ENCODE results near the gene FHAD1.

Gene FHAD1

GRCh38 chr1:15326691-15327588 is 79.9 kb downstream of the FHAD1 start:
- DNase-seq (ENCODE audit: low spot score): no peak

DNA sequence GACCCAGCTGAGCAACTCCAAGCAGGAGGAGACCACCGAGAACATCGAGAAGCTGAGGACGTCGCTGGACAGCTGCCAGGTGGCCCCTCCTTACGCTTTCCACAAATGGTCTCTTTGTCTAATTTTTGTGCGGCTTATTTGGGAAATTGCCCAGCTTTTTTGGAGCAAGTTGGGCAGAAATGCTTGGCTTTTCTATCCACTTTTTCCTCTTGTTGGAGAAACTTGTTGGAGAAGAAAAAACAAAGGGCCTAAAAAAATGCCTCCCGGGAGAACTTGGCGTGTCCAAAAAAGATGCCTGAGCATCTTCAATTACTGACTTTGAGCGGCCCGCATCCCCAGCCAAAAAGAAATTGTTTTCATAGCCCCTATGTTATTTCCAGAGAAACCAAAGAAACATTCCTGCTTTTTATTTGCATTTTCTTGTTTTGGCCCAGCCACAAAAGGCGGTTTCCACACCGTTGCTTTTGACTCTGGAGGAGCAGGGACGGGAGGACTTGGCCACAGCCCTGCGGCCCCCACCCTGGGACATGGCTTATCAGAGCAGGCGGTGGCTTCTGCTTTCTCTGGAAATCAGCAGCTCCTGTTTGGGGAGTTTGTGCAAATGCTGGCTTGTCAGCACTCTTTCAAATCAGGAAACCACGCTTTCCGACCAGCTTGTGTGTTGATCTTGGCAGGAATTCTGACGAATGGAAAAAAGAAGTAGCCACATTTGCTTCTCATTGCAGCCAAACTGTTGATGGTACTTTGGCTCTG is 81.5 kb downstream of the FHAD1 start:
- no peak for DNase-seq (ENCODE audit: low spot score)

DNA sequence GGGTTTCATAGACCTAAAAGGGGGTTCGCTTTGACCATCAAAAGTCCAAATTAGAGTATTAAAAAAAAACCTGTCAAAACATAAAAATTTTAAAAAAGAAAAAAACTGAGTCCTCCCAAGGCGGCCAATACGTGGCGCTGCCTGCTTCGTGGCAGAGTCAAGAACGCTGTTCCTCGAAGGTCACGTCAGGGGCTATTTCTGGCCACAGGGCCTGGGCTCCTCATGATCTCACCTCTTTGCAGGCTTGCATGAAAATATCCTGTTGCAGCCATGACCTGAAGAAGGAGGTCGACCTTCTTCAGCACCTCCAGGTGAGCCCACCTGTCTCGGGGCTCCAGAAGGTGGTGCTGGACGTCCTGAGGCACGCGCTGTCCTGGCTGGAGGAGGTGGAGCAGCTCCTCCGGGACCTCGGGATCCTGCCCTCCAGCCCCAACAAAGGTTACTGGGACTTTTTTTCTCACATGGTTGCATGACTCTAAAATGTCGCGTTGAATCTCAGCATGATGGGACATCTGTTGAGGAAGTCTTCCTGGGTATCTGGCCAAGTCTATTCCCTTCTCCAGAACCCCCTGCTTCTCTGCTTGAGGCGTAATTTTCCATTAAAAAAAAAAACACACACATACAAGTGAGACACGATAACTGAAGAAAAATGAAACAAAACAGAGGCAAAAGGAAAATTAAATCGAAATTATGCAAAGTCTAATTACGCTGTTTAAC is 82.2 kb downstream of the FHAD1 start:
- DNase-seq (ENCODE audit: low spot score): no peak

DNA sequence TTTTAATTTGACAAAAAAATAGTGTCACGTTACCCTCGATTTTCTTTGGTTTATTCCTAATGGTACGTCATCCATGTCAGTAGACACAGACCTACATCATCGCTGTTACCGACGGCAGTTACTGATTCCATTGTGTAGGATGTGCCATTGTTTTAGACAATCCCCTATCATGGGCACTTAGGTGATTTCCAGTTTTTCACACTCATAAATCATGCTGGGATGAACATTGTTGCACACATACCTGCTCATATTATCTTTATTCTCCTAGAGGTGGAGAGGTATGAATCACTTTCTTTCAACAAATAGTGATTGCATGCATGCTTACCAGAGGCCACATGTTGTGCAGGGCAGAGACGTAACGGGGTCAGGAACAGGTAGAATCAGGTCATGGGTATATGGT is 83.0 kb downstream of the FHAD1 start:
- no peak for DNase-seq (ENCODE audit: low spot score)

DNA sequence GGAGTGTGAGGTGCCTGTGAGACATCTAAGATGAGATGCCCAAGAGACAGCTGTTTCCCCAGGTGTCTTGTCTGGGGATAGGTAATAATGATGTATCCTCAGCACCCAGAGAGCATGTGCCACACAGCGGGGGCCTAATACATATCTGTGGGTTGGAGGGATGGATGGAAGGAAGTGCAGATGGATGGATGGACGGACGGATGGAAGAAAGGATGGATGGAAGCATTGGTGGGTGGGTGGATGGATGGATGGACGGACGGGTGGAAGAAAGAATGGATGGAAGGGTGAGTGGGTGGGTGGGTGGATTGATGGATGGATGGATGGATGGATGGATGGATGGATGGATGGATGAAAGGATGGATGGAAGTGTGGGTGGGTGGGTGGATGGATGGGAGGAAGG is 84.2 kb downstream of the FHAD1 start:
- no peak for DNase-seq (ENCODE audit: low spot score)

GRCh38 chr1:15331734-15332133 is 84.7 kb downstream of the FHAD1 start:
- DNase-seq (ENCODE audit: low spot score): no peak

DNA sequence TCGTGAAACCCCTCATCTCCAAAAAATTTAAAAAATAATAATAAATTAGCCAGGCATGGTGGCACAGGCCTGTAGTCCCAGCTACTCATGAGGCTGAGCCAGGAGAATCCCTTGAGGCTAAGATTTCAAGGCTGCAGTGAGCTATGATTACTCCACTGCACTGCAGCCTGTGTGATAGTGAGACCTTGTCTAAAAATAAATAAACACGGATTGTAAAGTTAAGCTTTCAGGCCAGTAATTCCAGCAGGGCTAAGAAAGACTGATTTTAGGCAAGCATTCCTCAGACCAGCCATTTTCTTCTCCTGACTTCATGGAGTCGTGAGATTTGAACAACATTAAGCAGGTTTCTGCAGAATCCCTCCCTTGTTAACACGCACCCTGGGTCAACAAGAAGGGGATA is 85.5 kb downstream of the FHAD1 start:
- no peak for DNase-seq (ENCODE audit: low spot score)

DNA sequence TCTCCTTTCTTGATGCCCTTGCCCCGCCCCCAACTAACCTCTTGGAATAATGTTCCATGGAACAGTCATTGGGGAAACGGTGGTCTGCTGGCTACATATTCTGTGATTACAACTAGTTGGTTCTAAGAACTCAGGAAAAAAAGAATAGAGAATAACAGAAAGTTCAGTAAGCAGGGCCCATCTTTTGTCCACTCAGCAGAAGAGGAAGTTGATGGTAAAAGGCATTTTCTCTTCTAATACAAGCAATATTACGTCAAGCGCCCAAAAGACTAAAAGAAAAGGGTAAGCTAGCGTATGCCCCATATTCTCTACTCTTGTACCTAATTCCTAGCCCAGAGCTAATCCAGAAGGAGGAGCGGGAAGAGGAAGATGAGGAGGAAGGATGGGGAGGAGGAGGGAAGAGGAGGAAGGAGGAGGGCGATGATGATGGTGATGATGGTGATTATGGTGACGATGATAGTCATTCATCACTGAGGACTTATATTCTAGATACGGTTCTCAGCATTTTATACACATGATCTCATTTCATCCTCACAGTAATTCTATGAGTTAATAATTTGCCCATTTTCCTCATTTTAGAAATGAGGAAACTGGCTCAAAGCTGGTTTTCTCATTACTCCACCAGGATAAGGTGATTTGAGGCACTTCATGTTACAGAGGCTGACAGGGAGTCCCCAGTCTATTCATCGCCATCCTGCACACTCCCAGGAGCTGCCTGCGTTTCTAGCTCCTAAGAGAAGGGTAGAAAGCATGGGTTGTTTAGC is 86.1 kb downstream of the FHAD1 start:
- DNase-seq (ENCODE audit: low spot score): no peak

- no peak for DNase-seq (ENCODE audit: low spot score)
These were observed 88.0 kb downstream of the FHAD1 start for GRCh38 chr1:15334995-15335394.

DNA sequence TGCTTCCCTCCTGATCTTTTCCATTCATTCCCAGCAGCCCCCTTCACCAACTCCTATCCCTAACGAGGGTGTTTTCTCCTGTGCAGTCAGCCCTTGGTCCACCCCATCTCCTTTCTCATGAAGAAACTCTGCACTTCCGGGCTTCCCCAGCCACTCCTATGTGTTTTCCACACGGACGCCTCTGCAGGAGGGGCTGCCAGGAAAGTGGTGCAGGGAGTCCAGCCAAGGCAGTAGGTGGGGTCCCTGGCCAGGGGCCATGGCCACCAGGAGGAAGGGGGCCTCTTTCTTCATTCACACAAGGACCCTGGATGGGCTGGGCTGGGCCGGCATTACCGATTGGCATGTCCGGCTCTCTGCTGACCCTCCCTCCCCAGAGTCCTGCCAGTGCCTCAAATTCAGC is 89.8 kb downstream of the FHAD1 start:
- no peak for DNase-seq (ENCODE audit: low spot score)

GRCh38 chr1:15337656-15338402 is 90.8 kb downstream of the FHAD1 start:
- no peak for DNase-seq (ENCODE audit: low spot score)

- DNase-seq (ENCODE audit: low spot score): no peak
These were observed 92.5 kb downstream of the FHAD1 start for GRCh38 chr1:15339570-15339969.

DNA sequence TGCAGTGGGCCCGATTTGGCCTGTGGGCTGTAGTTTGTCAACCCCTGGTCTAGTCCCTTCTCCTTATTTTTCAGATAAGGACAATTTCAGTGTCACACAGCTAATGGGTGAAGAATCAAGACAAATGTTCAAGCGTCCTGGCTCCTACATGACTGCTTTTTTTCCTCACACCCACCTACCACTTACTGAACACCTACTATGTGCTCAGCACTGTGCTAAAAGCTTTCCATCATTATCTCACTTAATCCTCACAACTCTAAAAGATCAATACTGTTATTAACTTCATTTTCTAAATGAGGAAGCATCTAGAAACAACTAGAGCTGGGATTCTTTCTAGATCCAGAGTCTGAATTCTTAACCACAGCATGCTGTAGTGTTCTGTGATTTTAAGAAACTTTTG is 94.2 kb downstream of the FHAD1 start:
- DNase-seq (ENCODE audit: low spot score): no peak

DNA sequence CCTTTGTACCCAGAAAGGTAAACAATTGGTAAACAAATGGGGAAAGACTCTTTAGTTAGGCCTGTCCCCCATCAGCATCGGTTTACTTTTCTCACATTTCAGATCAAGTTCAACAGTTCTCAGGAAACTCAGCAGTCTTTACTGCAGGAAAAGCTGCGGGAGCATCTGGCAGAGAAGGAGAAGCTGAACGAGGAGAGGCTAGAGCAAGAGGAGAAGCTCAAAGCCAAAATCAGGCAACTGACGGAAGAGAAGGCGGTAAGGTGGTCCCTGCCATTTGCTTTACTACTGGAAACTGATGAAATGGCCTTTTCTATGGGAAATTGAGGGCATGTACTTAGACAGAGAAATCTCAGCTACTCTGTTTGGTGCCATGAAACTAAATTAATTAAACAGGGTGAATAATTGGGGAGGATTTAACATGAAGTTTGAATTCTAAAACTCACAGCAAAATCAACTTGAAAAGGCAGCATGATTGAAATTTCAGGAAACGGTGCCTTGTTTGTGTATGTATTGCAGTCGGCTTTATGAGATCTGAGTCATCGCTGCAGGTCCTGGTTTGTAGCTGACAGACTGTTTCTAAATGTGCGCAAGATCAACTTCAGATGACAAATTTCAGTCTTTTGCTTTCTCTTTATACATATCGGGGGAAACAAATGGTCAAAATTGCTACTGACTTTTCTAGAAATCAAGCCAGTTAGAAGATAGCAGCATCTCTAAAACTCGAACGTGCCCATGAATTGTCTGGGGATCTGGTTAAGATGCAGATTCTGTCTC is 94.8 kb downstream of the FHAD1 start:
- peak; percentile 48 for DNase-seq (ENCODE audit: low spot score)

- no peak for DNase-seq (ENCODE audit: low spot score)
These were observed 95.5 kb downstream of the FHAD1 start for GRCh38 chr1:15342408-15342967.

DNA sequence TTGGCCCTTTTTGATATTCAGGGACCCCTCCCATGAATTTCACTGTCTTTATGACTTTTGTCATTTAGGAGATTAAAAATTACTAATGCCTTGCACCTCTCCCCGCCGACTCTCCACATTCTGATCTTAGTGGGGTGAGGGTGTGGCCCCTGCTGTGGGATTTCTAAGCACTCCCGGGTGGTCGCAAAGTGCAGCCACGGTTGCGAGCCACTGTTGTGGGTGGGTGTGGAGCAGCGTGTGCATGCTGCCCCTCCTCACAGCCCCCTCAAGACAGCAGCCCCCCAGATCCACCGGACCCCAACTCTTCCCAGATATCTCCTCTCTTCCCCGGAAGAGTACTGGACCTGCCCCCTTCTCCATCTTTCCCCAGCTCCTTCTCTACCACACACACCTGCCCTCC is 96.1 kb downstream of the FHAD1 start:
- no peak for DNase-seq (ENCODE audit: low spot score)

DNA sequence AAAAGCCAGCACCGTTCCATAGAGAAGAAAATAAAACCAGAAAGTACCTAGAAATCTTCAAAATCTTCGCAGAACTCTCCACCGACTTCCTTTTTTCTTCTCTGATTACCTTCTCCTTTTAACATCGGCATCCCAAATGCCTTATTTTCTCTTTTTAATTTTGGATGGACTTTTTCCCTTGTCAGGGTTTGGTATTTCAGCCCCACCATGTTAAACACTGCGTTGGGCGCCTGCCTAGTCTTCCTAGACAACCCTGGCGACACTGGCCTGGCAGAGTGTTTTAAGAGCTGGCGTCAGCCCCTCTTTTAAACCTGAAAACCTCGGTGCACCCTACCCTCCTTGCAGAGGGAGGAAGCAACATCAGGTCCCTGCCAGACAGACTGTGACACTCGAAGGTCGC is 96.7 kb downstream of the FHAD1 start:
- DNase-seq (ENCODE audit: low spot score): no peak

DNA sequence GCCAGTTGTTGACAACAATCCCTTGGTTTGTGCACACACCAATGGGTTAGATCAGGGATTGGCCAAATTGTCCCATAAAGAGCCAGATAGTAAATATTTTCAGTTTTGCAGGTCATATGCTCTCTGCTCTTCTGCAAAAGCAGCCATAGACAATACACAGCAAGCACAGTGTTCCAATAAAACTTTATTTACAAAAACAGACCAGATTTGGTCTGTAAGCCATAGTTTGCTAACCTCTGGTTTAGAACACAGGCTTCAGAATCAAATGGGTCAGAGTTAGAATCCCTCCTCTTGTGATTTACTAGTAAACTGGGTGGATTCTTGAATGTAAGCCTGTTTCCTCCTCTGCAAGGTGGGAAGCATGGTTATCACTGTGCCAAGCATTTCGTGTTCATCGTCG is 97.4 kb downstream of the FHAD1 start:
- DNase-seq (ENCODE audit: low spot score): no peak

- DNase-seq (ENCODE audit: low spot score): no peak
These were observed 98.0 kb downstream of the FHAD1 start for GRCh38 chr1:15344800-15345704.
